Effector memory CD4-positive, alpha-beta T cell (primary cell): ENCODE results near the gene BSPRY.

Source experiments
- DNase-seq, 3 donors: peaks; one replicate each; pipeline ENCODE4 v3.0.0-alpha.2; 2020
- H3K27ac ChIP-seq: 2 replicates; pipeline ENCODE4 v1.7.0; 2013; ENCODE audit warnings: mild to moderate bottlenecking, low read length, moderate library complexity; ENCODE audit not compliant: insufficient read depth, poor library complexity, severe bottlenecking
- H3K27me3 ChIP-seq: replicated peaks from 2 replicates; pipeline ENCODE4 v1.7.0; 2013; ENCODE audit warnings: mild to moderate bottlenecking, low read length; ENCODE audit not compliant: insufficient read depth, control insufficient read depth, poor library complexity, severe bottlenecking
- H3K36me3 ChIP-seq: 2 replicates; pipeline ENCODE4 v1.7.0; 2013; ENCODE audit warnings: mild to moderate bottlenecking, low read length, moderate library complexity; ENCODE audit not compliant: control insufficient read depth, insufficient read depth
- H3K4me1 ChIP-seq: 2 replicates; pipeline ENCODE4 v1.7.0; 2013; ENCODE audit warnings: low read length, mild to moderate bottlenecking; ENCODE audit not compliant: control insufficient read depth, insufficient read depth, poor library complexity, severe bottlenecking
- H3K4me3 ChIP-seq: 2 replicates; pipeline ENCODE4 v1.7.0; 2013; ENCODE audit warnings: low read length, low read depth, mild to moderate bottlenecking; ENCODE audit not compliant: insufficient read depth, poor library complexity, severe bottlenecking
- H3K9me3 ChIP-seq: 2 replicates; pipeline ENCODE4 v1.7.0; 2013; ENCODE audit warnings: mild to moderate bottlenecking, low read length, moderate library complexity; ENCODE audit not compliant: control insufficient read depth

BSPRY gene

GRCh38 chr9:113313261-113313660, 36.1 kb upstream of the BSPRY start:
- H3K27ac ChIP-seq = no peak overlapping the region
- no peaks in the 10 kb centered on the region for H3K27me3 ChIP-seq
- DNase-seq = no peak
- H3K4me1 ChIP-seq = no peaks in the 10 kb centered on the region
- H3K9me3 ChIP-seq = no peaks in the 10 kb centered on the region
- H3K36me3 ChIP-seq = no peaks in the 10 kb centered on the region
- no peak overlapping the region for H3K4me3 ChIP-seq

DNA sequence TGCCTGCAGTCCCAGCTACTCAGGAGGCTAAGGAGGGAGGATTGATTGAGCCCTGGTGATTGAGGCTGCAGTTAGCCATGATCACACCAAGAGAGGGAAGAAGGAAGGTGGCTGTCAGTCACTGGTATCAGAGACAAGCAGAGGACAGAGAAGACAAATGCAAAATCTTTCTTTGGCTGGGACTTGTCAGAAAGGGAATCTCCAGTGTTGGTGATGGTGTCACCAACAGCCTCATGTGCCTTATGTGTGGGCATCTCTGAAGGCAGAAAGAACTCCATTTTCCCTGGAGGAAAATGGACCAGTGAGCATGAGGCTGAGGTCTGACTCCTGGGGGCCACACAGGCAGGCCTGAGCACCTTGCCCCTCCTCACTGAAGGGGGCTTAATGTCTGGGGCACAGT, 34.1 kb upstream of the BSPRY start:
- Histone ChIP-seq H3K9me3 (no peaks in the 10 kb centered on the region), H3K27ac (no peak overlapping the region), H3K36me3 (no peaks in the 10 kb centered on the region), H3K4me1 (no peaks in the 10 kb centered on the region), H3K27me3 (no peaks in the 10 kb centered on the region), H3K4me3 (no peak overlapping the region)
- DNase-seq = no peak

DNA sequence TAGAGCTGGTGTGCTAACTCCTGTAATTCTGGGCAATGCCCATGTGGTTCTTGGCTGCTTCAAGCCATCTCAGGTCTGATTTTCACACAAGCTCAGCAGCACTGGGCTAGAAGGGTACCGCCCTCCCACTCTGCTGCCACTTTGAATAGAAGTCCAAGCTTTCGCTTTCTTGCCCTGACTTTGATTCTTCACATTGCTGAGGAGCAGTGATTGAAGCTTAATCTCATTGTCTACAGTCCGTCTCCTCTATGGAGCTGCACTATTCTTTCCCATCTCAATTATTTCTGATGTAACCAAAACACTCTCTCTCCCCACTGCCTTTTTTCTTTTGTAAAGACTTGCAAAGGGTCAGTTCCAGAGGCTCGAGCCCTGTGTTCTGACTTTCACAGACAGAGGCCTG, 33.3 kb upstream of the BSPRY start:
- Histone ChIP-seq H3K4me1 (no peaks in the 10 kb centered on the region), H3K27ac (no peak overlapping the region), H3K9me3 (no peaks in the 10 kb centered on the region), H3K27me3 (no peaks in the 10 kb centered on the region), H3K4me3 (no peak overlapping the region), H3K36me3 (no peaks in the 10 kb centered on the region)
- no peak for DNase-seq

DNA sequence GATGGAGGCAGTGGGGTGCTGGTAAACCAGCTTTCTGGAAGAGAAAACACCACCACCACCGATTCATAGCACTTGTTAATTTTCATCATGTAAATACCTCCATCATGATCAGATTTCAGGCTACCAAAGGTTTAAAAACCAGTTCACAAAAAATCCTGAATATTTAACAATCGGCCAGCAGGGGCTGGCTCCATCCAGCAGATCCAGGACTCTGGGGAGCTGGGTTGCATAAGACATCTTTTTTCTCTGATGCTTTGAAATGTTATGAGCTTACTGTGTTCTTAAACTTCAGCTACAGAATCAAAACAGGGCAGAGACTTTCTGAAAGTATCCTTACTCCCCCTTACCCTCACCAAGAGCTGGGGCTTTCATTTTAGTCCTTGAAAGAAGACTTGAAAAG, 31.6 kb upstream of the BSPRY start:
- Histone ChIP-seq H3K27me3 (no peaks in the 10 kb centered on the region), H3K36me3 (no peaks in the 10 kb centered on the region), H3K4me1 (no peaks in the 10 kb centered on the region), H3K4me3 (no peak overlapping the region), H3K27ac (no peak overlapping the region), H3K9me3 (no peaks in the 10 kb centered on the region)
- no peak for DNase-seq

GRCh38 chr9:113319054-113319453, 30.3 kb upstream of the BSPRY start:
- Histone ChIP-seq H3K4me3 (no peak overlapping the region), H3K27ac (no peak overlapping the region), H3K9me3 (no peaks in the 10 kb centered on the region), H3K27me3 (no peaks in the 10 kb centered on the region), H3K36me3 (no peaks in the 10 kb centered on the region), H3K4me1 (no peaks in the 10 kb centered on the region)
- no peak for DNase-seq

DNA sequence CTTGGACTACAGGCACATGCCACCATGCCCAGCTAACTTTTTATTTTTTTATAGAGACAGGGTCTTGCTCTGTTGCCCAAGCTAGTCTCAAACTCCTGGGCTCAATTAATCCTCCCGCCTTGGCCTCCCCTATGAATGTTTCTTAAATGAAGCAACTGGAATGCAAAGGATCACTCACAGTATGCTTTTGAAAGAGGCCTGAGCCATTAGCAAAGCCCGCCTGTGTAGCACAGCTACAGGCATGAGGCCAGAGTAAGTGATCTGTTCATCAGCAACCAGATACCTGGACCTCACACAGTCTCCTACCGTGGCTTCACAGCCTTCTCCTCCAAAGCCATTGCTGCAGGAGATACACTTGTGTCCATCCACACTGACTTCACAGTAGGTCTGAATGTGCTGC, 29.3 kb upstream of the BSPRY start:
- no peak overlapping the region for H3K27ac ChIP-seq
- H3K36me3 ChIP-seq = no peaks in the 10 kb centered on the region
- no peaks in the 10 kb centered on the region for H3K9me3 ChIP-seq
- no peaks in the 10 kb centered on the region for H3K27me3 ChIP-seq
- DNase-seq = no peak
- H3K4me3 ChIP-seq = no peak overlapping the region
- no peaks in the 10 kb centered on the region for H3K4me1 ChIP-seq

DNA sequence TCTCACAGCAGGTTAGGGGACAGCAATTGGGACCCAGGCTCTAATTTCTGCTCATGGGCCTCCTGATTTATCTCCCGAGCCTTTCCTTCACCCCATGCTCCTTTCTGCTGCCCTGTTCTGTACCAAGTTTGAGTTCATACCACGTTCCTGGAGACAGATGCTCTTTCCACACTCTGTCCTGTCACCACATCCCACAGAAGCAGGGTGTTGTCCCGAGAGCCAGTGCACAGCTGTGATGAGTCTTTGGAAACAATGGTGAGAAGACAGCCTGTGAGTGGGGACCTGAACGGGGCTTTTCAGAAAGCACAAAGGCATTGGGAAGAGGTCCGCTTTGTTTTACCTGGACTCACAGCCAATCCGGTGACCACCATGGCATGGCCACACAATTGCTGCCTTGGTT, 26.7 kb upstream of the BSPRY start:
- Histone ChIP-seq H3K36me3 (no peaks in the 10 kb centered on the region), H3K4me1 (no peaks in the 10 kb centered on the region), H3K27me3 (no peaks in the 10 kb centered on the region), H3K27ac (no peak overlapping the region), H3K9me3 (no peaks in the 10 kb centered on the region), H3K4me3 (no peak overlapping the region)
- no peak for DNase-seq

DNA sequence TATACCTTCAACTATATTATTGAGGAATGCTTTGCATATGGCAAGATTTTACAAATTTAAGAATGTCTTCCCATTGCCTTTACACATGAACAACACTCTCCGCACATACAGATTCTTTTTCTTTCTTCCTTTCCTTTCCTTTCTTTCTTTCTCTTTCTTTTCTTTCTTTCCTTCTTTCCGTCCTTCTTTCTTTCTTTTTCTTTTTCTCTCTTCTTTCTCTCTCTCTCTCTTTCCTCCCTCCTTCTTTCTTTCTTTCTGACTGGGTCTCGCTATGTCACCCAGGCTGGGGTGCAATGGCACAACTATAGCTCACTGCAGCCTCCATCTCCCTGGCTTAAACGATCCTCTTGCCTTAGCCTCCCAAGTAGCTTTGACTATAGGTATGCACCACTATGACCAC, 23.1 kb upstream of the BSPRY start:
- Histone ChIP-seq H3K27ac (no peak overlapping the region), H3K27me3 (no peaks in the 10 kb centered on the region), H3K4me3 (no peak overlapping the region), H3K9me3 (no peaks in the 10 kb centered on the region), H3K36me3 (no peaks in the 10 kb centered on the region), H3K4me1 (no peaks in the 10 kb centered on the region)
- no peak for DNase-seq

DNA sequence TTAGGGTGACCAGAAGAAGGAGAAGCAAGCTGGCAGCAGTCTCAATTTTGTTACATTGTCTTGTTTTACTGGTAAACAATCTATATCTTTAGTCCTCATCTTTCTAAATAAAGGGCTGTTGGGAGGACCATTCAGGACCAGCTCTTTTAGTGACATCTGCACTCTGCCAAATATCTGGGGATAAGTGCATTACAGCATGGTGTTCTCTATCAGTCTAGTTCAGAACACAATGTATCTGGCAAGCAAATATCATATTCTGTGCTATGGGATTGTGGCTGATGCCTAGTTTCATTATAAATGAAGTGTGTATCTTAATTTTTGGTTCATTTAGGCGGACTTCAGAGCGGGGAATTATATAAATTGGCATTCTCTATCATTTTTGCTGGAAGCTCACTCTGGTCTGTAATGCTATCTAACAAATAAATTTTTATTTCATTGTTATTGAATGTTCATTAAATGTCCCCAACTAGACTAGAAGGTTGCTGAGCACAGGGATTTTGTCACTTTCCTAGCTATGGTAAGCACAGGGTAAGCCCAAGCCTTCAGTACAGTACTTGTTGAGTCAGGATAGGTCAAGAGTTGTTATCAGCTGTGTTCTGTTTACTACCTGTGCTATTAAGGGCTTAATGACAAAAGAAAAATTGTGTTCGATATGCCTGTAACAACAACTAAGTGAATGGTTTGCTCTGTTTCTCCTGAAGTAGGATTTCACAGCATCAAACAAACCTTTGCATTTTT, 21.1 kb upstream of the BSPRY start:
- Histone ChIP-seq H3K27me3 (no peaks in the 10 kb centered on the region), H3K4me3 (no peak overlapping the region), H3K36me3 (no peaks in the 10 kb centered on the region), H3K27ac (no peak overlapping the region), H3K9me3 (no peaks in the 10 kb centered on the region), H3K4me1 (no peaks in the 10 kb centered on the region)
- DNase-seq = no peak

GRCh38 chr9:113331780-113332179, 17.6 kb upstream of the BSPRY start:
- Histone ChIP-seq H3K4me3 (no peak overlapping the region), H3K36me3 (no peaks in the 10 kb centered on the region)

More at GRCh38 chr9:113331780-113332179, 17.6 kb upstream of the BSPRY start:
- H3K27me3 ChIP-seq = no peaks in the 10 kb centered on the region
- no peaks in the 10 kb centered on the region for H3K9me3 ChIP-seq
- no peak for DNase-seq
- H3K27ac ChIP-seq = no peak overlapping the region
- H3K4me1 ChIP-seq = no peaks in the 10 kb centered on the region
